ENCODE data around the gene KIAA1210.

The KIAA1210 gene

GRCh38 chrX:119151051-119151380 lies 23.4 kb upstream of the KIAA1210 start:
- no peak for TF ChIP-seq CTCF (IDR thresholded peaks at IDR 0.05; ENCODE audit: extremely low read depth, missing control alignments)
- no peak for DNase-seq (ENCODE audit: low spot score)

GRCh38 chrX:119150163-119151050 lies 22.8 kb upstream of the KIAA1210 start:
- TF ChIP-seq CTCF (IDR thresholded peaks at IDR 0.05; ENCODE audit: extremely low read depth, missing control alignments) = no peak
- no peak for DNase-seq (ENCODE audit: low spot score)

DNA sequence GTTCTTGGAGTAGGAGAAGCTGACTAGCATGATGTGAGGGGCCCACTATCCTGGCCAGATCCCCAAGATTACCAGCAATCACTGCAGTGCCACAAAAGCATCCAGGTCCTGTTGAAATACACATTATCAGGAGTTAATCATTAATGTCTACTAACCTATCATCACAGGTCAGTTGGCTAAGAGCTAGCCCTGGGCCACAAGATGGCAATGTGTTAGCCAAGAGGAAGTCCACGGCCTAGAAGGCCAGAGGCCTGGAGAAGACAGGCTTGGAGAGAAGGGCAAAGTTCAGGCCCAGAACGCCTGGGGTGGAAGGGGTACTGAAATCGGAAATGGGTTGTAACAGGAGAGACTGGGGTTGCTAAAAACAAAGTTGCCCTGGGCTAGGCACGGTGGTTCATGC lies 19.9 kb upstream of the KIAA1210 start:
- no peak for TF ChIP-seq CTCF (IDR thresholded peaks at IDR 0.05; ENCODE audit: extremely low read depth, missing control alignments)
- DNase-seq (ENCODE audit: low spot score) = no peak

GRCh38 chrX:119145241-119145653 lies 17.6 kb upstream of the KIAA1210 start:
- no peak for DNase-seq (ENCODE audit: low spot score)
- no peak for TF ChIP-seq CTCF (IDR thresholded peaks at IDR 0.05; ENCODE audit: extremely low read depth, missing control alignments)

DNA sequence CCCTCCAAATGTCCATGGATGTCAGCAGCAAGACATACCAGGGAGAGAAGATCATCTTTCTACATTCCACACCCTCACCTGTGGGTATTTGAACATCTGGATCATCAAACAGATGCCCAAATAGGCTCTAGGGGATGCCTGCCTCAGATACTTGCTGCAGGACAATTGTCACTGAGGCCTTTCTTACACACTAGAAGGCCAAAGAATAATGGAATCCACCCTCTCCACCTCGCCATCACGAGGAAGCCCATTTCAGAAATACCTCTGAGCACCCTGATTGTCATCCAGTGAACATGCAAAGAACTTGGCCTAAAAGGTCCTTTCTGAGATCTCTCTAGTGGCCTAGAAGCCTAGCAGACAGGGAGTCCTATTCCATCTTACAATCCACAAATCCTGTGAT lies 6.9 kb upstream of the KIAA1210 start:
- DNase-seq (ENCODE audit: low spot score) = no peak
- no peak for TF ChIP-seq CTCF (IDR thresholded peaks at IDR 0.05; ENCODE audit: extremely low read depth, missing control alignments)

GRCh38 chrX:119132961-119133360 lies 5.3 kb upstream of the KIAA1210 start:
- TF ChIP-seq CTCF (IDR thresholded peaks at IDR 0.05; ENCODE audit: extremely low read depth, missing control alignments) = no peak
- no peak for DNase-seq (ENCODE audit: low spot score)

DNA sequence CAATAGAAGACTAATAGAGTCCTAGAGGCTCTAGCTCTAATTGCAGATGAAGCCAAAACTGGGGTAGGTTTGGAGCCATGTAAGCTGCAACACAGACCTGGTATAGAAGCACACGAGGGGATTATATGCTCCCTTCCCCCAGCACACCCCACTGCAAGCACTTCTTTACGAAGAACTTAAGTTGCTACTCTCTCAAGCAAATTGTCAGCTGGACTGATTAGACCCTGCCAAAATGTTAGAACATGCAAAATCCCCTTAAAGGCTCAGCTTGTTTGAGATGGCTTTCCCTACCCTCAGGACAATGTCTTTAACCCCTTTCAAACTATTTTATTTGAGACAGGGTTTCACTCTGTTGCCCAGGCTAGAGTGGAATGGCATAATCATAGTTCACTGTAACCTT lies 4.7 kb upstream of the KIAA1210 start:
- no peak for DNase-seq (ENCODE audit: low spot score)
- TF ChIP-seq CTCF (IDR thresholded peaks at IDR 0.05; ENCODE audit: extremely low read depth, missing control alignments) = no peak
